ENCODE data around the gene PBX3.

The PBX3 gene

DNA sequence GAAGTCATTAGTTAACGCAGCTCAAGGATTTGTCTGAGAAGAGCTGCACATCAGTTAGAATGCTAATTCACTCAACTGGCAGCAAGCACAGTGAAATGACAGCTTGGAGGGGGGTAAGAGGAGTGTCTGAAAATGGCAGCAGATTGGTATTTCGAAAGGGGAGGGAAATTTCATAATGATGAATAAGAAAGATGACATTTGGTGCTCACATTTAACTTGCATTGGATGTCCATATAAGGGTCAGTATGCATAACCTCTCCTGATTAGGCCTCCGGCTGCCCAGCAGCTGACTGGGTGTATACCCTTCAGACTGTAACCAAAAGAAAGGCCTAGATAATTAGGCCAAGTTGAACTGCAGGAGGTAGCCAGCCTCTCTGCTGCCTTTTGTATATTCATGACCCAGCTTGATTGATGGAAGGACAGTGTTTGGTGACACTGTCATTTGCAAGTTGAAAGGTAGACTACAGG lies 131.0 kb downstream of the PBX3 start:
- FAIRE-seq, result no peak

DNA sequence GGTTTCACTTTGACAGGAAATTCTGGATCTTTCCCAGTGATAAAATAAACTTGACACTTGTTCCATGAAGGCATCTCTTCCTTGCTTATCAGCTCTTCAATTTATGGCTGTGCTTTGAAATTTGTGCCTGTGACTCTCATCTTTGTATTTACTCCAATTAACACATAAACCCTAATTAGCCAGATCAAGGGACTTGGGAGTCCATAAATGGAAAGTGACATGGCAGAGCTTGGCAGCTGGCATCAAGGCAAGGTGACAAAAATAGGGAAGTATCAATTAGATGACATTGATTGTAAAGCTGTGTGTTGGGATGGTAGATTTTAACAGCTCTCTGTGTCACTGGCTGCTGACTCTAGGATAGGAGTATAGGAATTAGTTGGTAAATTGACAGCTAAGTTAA lies 133.9 kb downstream of the PBX3 start:
- no peak for FAIRE-seq

DNA sequence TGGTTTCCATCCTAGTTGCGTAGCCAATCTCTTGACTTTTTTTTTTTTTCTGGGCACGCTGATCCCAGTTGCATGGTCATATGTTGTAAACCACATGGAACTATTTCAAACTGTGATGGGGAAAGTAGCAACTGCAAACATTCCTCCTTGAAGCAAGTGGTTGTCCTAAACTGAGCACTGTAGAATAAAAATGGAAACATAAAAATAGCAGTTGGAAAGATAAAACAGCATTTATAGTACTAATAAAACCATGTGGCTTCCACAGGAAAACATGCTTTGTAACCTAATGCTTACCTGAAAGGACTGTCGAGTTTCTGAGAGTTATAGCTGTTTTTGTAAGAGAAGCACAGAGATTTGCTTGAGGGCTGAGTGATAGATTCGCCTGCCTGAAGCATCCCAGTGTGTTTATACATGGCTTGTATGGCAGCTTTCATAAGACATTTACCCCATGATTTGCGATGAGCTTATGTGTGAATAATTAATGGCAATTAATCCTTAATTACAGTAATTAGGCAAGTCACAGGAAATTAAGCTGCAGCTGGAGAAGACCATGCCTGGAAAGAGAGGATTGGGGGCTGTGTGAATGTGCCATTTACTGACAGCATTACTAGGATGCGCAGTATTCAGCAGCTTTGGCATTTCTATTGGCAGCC lies 136.5 kb downstream of the PBX3 start:
- FAIRE-seq, result no peak

DNA sequence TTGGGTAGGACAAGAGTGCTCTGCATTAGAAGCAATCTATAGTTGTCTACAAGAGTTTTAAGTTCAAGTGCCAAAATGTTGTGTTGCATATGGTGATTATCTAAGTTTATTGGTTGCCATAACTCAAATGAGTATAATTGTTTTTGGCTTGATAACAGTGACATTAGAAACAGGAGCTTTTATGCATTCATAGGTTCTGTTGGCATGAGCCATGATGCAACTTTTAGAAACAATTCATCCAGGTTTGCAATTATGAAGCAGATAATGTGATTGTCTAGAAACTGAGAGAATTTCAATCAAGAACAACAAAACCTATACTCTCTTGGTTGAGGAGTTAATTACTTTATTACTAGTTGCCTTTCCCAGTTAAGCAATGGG lies 137.0 kb downstream of the PBX3 start:
- no peak for FAIRE-seq

DNA sequence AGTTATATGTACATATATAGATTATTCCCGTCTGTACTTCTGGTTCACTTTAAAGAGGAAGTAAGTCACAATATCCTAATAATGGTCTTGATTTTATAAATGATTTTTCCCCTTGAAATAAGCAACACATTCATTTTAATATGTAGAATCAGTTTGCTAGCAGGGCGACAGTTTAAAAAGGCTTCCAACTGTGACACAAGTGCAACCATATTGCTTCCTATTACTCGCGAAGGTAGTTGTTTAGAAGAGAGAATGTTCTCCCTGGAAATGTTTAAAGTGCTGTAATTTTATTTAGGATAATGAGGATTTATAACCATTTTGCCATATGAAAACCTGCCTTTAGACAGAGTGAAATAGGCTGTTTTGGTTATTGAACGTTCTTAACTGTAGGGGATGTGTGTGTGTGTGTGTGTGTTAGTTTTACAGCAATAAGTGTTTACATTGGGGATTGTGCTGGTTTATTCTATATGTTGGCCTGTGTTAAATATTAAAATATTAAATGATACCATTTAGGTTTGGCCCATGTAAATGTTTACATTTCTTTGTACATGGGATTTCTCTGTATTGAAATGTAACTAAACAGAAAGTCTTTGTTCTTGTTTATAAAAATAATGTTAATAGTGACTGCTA lies 138.3 kb downstream of the PBX3 start:
- FAIRE-seq, result peak; percentile 79

DNA sequence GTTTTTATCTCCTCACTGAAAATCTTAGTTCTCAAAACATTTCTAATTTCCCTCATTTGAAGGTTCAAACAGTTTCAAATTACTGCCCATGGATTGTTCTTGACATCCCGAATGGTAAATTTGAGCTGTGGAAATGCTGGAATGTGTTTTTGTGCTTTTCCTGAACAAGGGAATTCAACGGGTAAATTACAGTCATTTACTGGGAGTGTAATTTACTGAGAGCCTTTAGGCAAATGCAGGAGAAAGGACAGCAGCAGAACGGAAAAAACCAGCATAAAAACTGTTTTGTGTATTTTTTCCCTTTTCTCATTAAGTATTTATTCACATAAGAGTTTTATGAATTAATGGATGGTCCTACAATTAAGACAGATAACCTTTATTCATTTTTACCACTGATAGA lies 139.2 kb downstream of the PBX3 start:
- peak; percentile 92 for FAIRE-seq

DNA sequence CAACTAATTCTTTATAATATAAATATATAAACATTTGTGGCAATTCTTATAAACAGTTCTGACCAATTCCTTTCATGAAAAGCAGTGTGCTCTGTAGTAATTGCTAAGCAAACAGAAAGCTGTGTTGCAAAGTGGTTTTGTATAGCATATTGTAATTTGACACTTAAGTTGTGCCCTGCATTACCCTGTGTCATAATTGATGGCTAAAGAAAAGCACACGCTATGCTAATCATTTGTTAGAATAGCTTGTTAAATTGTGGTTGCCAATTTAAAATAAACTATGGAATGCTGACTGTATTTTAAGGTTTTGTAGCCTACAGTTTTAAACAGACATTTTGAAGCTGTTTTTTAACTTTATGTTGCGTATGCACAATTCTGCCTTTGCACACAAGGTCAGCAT lies 140.0 kb downstream of the PBX3 start:
- FAIRE-seq, result no peak

DNA sequence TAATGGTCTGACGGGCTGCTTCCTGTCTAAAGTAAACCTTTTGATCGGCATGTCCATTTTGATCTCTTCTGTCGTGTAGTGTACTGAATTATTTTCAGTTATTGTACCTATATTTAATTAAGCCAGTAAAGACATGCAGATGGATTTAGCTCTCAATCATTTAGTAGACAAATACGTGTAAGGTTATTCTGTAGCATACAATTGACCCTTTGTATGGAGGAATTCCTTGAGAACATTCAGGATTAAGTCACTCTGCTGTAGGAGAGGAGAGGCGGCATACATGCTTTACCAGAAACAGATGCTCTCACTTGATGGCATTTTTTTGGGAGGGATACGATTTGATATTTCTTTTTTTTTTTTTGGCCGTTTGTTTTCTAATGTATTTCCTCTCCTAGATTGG lies 141.0 kb downstream of the PBX3 start:
- FAIRE-seq, result no peak

DNA sequence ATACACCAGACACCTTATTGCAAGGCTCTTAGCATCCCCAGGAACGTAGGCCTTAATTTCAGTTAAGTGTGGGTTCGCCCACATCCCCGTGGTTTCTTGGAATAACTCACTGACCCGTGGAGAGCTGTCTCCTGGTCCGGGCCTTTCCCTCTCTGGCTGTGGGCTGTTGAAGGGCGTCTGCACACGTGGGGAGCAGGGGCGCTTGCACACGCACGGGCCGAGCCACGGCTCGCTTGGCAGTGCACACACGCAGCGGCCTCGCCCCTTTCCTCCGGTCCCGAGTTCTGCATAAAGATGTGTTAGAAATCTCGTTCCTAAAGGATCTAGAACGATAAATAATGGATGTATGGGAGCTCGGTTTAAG lies 141.9 kb downstream of the PBX3 start:
- no peak for FAIRE-seq

DNA sequence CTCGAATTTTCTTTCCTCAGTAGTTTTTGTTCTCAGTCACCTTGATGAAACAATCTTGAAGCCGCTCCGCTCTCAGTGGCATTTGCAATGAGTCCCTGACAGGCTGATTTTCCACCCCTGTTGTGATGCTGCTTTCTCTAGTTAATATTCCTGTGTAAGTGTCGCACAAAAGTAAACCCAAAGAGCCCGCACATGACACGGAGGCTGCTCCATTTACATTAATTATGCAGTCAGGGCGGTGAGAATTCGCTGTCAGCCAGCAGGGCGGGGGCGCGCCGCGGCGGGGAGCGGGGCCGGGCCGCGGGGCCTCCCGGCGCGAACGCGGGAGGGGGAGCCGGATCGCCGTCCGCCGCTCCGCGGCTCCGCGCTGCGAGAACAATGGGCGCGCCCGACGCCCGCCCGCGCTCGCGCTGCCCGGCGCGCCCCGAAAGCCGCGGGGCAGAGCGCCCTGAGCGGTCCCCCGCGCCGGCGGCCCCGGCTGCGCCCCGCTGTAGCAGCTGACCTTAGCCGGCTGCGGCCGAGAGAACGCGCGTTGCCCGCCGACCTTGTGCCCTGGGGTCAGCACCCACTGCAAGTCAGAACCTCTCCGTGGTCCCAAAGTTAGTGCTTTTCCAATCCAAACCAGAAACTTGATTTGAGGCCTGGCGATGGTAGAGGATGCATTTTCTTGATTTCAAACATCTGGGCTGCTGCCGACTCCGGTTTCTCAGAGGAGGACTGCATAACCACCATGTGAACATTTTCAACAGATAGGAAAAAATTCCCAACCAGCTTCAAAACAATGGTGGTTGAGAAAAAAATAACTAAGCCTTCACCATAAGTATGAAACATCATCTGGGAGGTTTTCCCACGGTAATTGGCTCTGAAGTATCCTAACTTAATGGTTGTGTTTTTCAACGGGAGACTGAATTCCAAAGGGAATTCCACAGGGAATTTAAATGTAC lies 142.6 kb downstream of the PBX3 start:
- FAIRE-seq, result no peak

DNA sequence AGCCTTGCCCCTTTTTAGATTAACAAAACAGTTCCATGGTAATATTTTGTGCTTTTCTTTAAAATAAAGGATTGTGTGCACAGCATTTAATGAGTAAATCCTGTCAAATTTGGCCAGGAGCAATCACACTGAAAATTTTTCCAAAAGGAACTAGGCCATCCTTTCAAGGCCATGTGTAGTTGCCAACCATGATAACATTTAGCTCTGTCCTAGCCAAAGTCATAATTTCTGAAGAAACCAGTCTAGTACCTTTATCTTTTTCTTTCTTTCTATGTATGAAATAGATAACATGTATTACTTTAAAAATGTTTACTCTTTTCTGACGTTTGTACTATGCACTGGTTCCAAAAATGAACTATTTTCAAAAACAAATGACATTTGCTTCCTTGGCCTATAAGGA lies 143.7 kb downstream of the PBX3 start:
- no peak for FAIRE-seq

DNA sequence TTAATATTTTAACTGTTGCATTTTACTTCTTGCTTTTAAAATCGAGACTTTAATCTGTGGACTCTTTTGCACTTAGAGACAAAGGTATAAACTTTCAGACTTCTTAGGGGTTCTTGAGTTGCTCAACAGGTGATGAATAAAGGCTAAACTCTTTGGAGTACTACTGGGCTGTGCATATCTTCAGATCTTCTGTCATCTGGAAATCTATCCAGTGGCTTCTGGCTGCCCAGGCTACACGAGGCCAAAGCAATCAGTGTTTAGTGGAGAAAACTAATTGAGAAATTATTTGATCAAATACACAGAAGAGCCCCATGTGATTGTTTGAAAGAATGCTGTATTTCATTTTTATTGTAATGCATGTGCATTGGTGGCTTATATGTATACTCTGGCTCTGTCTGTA lies 146.1 kb downstream of the PBX3 start:
- no peak for FAIRE-seq

DNA sequence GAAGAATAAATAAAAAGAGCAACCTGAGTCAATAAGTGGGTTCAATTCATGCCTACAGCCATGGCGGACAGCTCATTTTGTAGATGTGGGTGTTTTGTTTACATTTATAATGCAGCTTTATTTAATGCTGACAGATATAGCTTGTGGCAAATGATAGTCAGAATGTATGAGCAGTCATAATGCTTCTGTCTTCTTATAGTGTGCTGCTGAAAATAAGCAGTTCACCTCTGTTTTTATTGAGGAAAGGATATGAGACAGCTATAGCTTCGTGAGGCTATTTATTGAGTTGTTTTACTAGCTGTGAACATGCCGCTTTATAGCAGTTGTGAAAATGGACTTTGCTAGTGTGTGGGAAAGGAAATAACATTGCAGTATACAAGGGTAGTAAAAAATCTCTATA lies 147.4 kb downstream of the PBX3 start:
- FAIRE-seq, result no peak

DNA sequence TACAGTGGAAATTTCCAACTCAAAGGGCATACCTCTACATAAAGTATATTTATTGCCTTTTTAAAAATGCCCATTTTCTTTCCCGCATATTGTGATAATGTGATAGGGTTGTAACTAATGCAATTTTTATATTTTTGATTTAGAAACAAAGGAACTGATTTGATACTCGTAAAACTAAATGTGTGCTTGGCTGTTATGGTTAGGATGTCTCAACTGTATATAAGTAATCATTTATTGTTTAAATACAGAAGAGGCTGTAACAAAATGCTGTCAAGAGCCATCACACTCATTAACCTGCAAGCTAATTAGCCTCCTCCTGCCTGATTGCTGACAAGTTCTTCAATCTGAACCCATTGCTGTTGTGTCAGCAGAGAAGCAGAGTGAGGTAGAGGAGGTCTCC lies 149.2 kb downstream of the PBX3 start:
- FAIRE-seq, result no peak

DNA sequence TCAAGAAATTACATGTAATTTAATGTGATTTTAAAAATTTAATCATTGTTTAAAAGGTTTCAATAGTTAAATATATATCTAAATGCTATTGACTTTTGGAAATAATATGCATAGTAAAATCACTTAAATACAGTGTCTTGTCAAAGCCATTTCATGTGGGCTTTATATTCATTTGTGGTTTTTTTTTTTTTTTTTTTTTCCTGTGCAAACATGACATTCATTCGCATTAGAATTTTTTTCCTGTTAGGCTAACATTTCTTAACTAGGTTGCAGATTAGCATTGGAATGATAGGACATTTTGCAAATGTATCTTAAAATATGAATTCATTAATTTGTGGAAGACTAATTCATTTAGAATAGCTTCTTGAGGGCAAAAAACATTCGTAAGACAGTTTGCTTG lies 149.8 kb downstream of the PBX3 start:
- peak; percentile 89 for FAIRE-seq

DNA sequence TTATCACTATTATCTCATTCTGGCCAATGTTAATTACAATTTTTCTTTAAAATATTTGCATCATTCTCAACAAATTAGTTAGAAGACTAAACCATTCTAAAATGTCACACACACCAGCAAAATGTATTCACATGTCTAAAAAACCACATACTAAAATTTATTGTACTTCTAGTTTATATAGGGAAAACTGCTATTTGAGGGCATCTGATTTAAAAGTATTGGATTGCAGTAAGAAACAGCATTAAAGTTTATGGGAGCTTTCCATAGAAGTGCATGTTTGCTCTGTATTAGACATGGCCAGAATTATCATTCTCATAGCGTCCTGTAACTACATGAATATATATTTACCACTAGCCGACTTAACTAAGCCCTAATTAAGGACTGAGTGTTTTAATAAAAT lies 150.3 kb downstream of the PBX3 start:
- no peak for FAIRE-seq

DNA sequence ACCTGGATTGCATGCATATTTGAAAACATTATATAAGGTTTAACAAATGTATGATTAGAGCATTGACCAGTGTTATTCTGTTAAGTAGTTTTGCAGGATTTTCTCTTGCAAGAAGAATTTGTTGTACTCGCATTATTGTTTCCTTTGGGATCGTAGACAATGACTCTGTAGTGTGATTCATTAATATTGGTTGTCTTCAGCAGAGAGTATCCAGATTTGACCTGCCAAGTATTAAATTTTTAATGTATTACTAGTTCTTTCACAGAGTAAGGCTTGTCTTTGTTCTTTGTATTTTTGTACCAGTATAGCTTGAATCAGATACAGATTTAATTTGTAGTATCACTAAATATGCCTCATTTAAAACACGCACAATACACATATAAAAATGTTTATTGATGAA lies 155.0 kb downstream of the PBX3 start:
- FAIRE-seq, result no peak

DNA sequence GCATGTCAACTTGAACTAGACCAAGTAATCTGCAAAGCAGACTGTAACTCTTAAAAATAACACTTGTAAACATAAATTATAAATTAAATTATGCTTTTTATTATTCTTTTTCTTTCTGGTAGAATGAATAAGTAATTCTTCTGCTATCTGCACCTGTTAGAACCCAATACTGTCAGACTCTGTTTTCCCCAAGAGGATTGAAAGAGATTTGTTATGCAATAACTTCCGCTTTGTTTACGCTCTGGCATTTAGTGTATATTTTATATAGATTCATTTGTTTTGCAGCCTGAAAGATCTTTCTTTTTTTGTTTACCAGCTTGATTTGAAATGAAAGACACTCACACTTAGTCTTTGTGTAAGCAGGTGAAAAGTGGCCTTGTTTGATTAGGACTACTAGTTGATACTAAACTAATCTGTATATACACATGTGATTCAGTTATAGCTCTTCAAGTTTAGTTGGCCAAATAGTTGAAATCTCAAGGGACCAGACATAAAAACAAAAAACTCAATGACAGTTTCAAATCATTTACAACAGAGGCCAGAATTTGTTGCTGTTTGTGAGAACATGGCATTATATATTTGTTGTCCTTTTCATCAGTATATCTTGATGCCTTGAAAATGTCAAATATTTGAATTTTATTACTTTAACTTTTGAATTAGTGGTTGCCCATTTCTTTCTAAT lies 155.8 kb downstream of the PBX3 start:
- no peak for FAIRE-seq

DNA sequence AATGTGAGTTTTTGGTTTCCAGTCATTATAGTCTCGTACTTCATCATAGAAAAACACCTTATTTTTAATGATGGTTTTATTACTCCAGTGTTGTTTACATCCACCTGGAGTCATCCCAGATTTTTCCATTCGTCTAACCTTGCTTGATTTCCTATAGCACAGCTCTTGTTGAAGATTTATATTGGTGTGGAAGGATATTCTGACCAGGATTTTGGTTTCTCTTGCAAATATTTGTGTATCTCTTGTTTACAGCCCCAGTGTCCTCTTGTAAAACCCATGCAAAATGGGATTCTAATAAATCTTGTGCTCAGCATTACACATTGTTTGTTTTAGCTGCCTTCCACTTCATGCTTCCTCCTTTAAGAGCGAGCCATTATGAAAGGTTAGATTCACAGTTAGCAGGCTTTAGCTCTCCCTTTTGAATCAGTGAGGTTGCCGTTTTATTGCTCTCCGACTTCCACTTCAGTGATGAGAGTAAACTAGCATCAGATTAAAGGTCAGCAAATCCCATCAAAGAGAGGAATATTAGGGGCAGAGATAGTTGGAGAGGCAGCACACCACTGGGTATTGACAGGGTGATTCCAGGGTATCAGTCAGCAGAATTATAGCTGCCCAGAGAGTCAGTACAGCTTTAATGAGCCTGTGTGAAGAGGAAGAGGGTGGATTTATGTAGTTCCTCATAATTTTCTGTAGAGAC lies 157.1 kb downstream of the PBX3 start:
- FAIRE-seq, result no peak

DNA sequence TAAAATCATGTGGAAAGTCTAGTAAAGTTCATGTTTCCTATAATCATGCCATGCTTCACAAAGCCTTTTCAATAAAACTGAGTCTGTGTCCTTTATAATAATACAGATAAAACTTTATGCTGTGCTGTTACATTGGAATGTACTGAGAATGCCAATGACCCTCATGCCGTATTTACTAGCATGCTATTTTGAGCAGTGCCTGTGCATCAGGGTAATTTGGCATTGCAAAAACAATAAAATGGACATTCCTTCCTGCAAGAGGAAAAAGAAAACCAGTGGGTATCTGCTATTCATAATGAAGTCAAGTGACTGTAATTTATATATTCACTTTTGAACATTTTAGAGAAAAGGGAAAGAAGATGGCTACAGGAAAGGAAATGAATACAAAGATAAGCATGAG lies 159.0 kb downstream of the PBX3 start:
- FAIRE-seq, result no peak

DNA sequence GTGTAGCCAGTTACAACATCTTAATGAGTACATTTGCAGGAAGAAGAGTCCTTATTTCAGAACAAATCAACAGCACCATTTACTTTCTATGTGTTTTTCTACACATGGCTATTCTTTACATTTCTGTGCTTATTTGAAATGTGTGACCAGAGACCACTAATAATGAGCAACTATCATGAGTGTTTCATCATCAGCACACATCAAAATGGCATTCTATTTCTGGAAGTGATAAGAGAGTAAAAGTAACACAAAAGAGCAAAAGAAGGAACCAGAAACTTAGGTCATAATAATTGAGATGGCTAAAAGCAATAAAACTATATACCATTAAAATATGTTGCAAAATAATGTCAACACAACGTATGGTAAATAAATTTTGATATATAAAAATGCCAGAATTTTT lies 159.7 kb downstream of the PBX3 start:
- no peak for FAIRE-seq

DNA sequence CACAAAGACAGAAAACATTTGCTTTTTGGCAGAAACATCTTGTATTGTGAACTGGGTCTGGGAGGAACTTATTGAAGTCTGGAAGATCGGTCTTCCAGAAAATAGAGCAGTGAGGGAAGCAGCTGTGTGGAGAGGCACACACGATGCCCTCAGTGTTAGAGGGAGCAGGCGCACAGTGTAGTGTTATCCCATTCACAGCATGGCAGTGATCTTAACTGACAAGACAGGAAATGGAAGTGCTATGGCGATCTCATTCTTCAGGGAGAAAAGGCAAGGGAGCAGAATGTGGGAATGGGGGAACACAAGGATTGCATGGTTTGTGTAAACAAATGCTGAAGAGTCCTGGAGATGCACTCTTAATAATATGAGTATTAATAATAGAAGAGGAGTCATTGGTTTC lies 161.0 kb downstream of the PBX3 start:
- FAIRE-seq, result no peak

DNA sequence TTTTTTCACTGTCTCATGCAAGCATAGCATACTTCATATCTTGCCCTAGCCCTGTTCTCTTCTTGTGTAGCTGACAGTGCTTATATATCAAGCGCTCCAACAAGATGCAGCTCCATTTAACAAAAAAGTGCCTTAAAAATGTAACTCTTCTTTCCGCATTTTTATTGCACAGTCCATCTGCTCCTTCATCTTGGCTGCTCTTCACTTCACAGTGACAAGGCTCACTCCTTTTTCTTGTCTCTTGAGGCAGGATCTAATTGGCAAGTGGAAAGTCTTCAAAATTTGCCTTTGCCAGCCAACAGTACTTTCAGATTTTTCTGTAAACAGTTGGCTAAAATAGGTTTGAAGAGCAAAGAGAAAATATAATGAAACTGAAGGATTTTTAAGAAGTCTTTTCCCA lies 161.8 kb downstream of the PBX3 start:
- no peak for FAIRE-seq
